Measurements from ENCODE around the gene GPR17.

GPR17 gene

DNA sequence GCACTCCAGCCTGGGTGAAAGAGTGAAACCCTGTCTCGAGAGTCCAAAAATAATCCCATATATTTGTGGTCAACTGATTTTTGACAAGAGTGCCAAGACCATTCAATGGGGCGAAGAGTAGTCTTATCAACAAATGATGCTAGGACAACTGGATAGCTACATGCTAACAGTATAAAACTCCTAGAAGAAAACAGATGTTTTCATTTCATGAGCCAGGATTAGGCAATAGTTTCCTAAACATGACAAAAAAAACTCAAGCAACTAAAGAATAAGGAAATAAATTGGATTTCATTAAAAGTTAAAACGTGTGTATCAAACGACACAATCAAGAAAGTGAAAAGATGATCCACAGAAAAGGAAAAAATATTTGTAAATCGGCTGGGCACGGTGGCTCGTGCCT lies 23.1 kb downstream of the GPR17 start:
- Histone ChIP-seq H4K20me1 (ENCODE audit: low read depth, low read length) (no peaks in the 10 kb centered on the region), H3K4me3 (ENCODE audit: insufficient read depth, low read length, poor library complexity, severe bottlenecking) (no peak overlapping the region)
- TF ChIP-seq EZH2phosphoT487 (conservative IDR thresholded peaks at IDR 0.05; ENCODE audit: low read length), result no peak
- TF ChIP-seq, protein P1, sequence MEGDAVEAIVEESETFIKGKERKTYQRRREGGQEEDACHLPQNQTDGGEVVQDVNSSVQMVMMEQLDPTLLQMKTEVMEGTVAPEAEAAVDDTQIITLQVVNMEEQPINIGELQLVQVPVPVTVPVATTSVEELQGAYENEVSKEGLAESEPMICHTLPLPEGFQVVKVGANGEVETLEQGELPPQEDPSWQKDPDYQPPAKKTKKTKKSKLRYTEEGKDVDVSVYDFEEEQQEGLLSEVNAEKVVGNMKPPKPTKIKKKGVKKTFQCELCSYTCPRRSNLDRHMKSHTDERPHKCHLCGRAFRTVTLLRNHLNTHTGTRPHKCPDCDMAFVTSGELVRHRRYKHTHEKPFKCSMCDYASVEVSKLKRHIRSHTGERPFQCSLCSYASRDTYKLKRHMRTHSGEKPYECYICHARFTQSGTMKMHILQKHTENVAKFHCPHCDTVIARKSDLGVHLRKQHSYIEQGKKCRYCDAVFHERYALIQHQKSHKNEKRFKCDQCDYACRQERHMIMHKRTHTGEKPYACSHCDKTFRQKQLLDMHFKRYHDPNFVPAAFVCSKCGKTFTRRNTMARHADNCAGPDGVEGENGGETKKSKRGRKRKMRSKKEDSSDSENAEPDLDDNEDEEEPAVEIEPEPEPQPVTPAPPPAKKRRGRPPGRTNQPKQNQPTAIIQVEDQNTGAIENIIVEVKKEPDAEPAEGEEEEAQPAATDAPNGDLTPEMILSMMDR (IDR thresholded peaks at IDR 0.05; ENCODE audit: insufficient read depth, low read length, poor library complexity, severe bottlenecking), result no peak

DNA sequence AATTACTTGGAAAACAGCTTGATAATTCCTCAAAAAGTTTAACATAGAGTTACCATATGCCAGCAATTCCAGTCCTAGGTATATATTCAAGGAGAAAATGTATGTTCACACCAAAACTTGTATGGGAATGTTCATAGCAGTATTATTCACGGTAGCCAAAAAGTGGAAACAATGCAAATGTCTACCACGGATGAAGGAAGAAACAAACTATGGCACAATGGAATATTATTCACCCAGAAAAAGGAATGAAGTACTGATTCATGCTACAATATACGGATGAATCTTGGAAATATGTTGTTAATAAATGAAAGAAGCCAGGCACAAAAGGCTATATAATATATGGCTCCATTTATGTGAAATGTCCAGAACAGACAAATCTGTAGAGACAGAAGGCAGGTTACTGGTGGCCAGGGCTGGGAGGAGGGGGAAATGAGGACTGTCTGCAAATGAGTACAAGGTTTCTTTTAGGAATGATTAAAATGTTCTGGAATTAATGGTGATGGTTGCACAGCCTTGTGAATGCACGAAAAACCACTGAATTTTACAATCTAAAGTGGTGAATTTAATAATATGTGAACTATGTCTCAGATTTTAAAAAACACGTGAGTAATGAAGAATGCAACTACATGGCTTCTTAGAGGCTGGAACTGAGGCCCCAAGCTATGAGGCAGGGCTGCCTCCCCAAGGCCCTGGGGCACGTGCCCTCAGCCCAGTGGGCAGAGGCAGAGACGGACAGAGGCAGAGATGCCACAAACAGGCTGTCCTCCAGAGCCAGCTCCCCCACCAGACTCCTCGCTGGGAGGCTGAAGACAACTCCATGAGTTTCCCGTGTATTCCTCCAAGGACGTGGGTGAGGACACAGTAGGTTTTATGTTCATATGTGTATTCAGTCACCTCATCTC lies 24.4 kb downstream of the GPR17 start:
- Histone ChIP-seq H4K20me1 (ENCODE audit: low read depth, low read length) (no peaks in the 10 kb centered on the region), H3K27me3 (ENCODE audit: low read length) (no peaks in the 10 kb centered on the region)
- no peak for TF ChIP-seq EZH2phosphoT487 (conservative IDR thresholded peaks at IDR 0.05; ENCODE audit: low read length)
- TF ChIP-seq, protein P1 (IDR thresholded peaks at IDR 0.05; ENCODE audit: insufficient read depth, low read length, poor library complexity, severe bottlenecking), result no peak

More for the DNA sequence above, 23.1 kb downstream of the GPR17 start:
- Histone ChIP-seq H2AFZ (ENCODE audit: low read depth, low read length, severe bottlenecking) (no peak overlapping the region), H3K9me3 (ENCODE audit: insufficient read depth, low read length) (no peaks in the 10 kb centered on the region), H3K79me2 (ENCODE audit: insufficient read depth, low read length) (no peaks in the 10 kb centered on the region), H3F3A (ENCODE audit: insufficient read depth) (no peaks in the 10 kb centered on the region), H3K9ac (ENCODE audit: low read length) (no peak overlapping the region), H3K36me3 (ENCODE audit: low read length) (no peaks in the 10 kb centered on the region), H3K9me2 (replicated peaks; ENCODE audit: insufficient read depth, low read length) (no peaks in the 10 kb centered on the region), H3K27ac (ENCODE audit: low read depth, low read length) (no peak overlapping the region), H3K4me2 (ENCODE audit: low read depth, low read length, poor library complexity, severe bottlenecking) (no peak overlapping the region), H3K27me3 (ENCODE audit: low read length) (no peaks in the 10 kb centered on the region)

DNA sequence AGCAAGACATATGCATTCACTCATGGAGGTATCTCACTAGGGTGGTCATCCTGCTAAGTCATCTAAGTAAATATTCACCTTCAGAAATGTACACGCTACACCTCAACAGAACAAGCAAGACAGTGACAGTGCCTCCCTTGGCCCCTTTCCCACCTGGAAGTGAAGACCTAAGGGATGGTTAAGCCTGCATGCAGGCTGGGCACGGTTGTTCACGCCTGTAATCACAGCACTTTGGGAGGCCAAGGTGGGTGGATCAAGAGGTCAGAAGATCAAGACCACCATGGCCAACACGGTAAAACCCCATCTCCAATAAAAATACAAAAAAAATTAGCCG lies 25.0 kb downstream of the GPR17 start:
- no peak overlapping the region for H2AFZ ChIP-seq (ENCODE audit: low read depth, low read length, severe bottlenecking)
- no peaks in the 10 kb centered on the region for H4K20me1 ChIP-seq (ENCODE audit: low read depth, low read length)
- H3K4me3 ChIP-seq (ENCODE audit: insufficient read depth, low read length, poor library complexity, severe bottlenecking), result no peak overlapping the region
- no peaks in the 10 kb centered on the region for H3K9me3 ChIP-seq (ENCODE audit: insufficient read depth, low read length)
- H3K9me2 ChIP-seq (replicated peaks; ENCODE audit: insufficient read depth, low read length), result no peaks in the 10 kb centered on the region
- H3K27me3 ChIP-seq (ENCODE audit: low read length), result no peaks in the 10 kb centered on the region
- TF ChIP-seq, protein P1 (IDR thresholded peaks at IDR 0.05; ENCODE audit: insufficient read depth, low read length, poor library complexity, severe bottlenecking), result no peak
- no peak for TF ChIP-seq EZH2phosphoT487 (conservative IDR thresholded peaks at IDR 0.05; ENCODE audit: low read length)
- no peak overlapping the region for H3K27ac ChIP-seq (ENCODE audit: low read depth, low read length)
- no peaks in the 10 kb centered on the region for H3F3A ChIP-seq (ENCODE audit: insufficient read depth)
- H3K36me3 ChIP-seq (ENCODE audit: low read length), result no peaks in the 10 kb centered on the region
- no peaks in the 10 kb centered on the region for H3K79me2 ChIP-seq (ENCODE audit: insufficient read depth, low read length)
- no peak overlapping the region for H3K4me2 ChIP-seq (ENCODE audit: low read depth, low read length, poor library complexity, severe bottlenecking)
- no peak overlapping the region for H3K9ac ChIP-seq (ENCODE audit: low read length)

More for the DNA sequence above, 24.4 kb downstream of the GPR17 start:
- H2AFZ ChIP-seq (ENCODE audit: low read depth, low read length, severe bottlenecking), result no peak overlapping the region
- no peak overlapping the region for H3K27ac ChIP-seq (ENCODE audit: low read depth, low read length)
- no peaks in the 10 kb centered on the region for H3K9me2 ChIP-seq (replicated peaks; ENCODE audit: insufficient read depth, low read length)
- no peaks in the 10 kb centered on the region for H3K36me3 ChIP-seq (ENCODE audit: low read length)
- H3K9me3 ChIP-seq (ENCODE audit: insufficient read depth, low read length), result no peaks in the 10 kb centered on the region
- H3K9ac ChIP-seq (ENCODE audit: low read length), result no peak overlapping the region
- H3K79me2 ChIP-seq (ENCODE audit: insufficient read depth, low read length), result no peaks in the 10 kb centered on the region
- H3F3A ChIP-seq (ENCODE audit: insufficient read depth), result no peaks in the 10 kb centered on the region
- H3K4me2 ChIP-seq (ENCODE audit: low read depth, low read length, poor library complexity, severe bottlenecking), result no peak overlapping the region
- no peak overlapping the region for H3K4me3 ChIP-seq (ENCODE audit: insufficient read depth, low read length, poor library complexity, severe bottlenecking)

Data from SU-DHL-6 (cell line).